Suppressor macrophage treated with lipopolysaccharide for 4 hours (primary cell): ENCODE measurements around the gene ICE1.
"Not testable (repeated sequence)": the region's sequence is repeated elsewhere in the genome, so short reads cannot be mapped to it uniquely, and the experiment has no call there.

Experiments used
- DNase-seq: peaks from one replicate; pipeline ENCODE4 v3.0.0-alpha.2; 2020

Gene ICE1, protein sequence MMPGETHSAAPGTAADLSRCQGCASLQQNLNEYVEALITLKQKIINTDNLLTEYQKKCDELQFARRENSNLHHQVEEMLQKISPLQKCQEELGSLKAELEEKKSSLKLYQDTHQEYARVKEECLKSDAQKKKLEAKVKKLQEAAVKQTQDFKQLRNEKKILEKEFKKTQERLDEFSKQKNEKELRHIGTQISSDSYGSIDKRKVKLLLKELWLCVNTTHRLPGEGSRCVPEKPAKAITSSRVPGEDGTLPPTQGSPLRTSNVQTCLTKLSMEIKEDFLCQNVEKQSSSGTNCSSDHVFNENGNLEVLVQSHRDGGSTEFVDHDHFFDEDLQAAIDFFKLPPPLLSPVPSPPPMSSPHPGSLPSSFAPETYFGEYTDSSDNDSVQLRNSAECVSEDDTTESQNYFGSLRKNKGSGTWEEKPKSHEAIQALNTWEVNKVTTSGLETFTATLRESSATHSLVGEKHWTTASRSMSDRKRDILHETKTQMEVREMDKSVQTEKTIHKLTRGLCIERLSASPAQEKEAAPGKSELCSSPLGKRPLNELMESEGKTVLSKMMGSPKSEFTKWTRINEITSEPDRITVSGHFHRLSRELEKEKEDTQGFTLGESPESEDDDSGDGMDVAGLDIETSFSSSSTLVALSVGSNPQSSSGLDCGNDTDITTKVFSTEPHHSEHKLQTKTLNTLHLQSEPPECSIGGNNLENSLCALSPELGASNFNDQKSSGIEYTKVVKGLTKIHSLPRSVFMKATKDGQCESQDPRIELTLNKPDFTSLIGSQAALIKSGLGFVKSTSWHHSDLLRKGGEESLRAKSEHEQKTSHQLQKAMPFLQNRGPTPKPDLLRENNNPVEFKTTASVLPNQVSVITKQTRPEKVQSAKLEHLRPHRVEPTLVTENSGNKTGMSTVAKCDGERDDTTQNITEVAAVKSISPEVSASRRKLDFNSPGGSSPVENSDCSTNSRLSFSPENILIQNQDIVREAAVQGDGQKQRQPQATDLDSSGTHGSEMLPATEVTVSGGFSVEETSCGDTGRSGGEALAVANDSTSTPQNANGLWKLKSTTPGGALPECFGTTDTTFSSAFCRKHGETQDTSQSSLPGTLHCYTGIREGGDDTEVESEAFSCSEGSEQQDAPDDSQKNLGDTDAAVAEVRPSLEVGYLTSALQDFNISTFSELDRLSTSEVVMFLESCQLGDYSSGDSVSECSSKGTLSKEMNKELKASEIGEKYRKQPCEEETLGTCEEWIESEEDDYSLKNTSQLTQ (N-terminal part only)

DNA sequence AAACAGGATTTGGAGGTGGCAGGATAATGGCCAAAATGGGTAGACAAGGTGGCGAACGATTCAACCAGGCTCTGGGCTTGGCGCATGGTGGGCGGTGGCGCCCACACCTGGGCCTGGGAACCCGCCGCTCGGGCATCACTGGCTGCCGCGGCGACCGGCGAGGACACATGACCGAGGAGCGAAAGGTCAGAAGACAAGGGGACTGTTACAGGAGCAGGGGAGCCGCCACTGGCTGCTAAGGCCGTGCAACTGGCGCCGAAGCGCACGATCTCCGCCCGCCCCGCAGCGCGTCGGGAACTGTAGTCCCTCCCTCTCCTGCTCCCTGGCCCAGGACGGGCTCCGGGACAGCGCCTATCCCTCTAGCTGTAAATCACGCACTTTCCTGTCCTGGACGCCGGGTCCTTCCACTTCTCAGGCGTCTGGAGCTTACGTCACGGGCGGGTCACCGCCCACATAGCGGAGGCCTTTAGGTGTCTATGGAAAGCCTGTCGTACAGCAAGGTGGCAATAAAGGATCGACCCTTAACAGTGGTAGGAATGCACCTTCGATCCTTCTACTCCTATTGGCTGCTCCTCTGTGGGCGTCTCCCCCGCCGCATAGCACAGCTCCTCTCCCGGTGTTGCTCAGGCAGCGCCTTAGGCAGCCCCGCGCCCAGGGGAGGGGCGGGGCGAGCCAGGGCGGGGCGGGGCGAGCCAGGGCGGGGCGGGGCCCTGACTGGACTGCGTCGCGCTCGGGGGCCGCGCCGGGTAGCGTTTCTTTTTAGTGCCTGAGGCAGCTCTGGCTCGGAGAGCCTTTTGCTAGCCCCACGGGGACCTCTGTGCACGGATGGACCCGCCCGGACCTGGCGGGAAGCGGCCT, at the start of gene ICE1:
TSS of gene ICE1 (plus strand) at position 717 of the 858 bp plus-strand sequence. CDS start 239 bp downstream, outside the sequence.
- peak; percentile 98 for DNase-seq

DNA sequence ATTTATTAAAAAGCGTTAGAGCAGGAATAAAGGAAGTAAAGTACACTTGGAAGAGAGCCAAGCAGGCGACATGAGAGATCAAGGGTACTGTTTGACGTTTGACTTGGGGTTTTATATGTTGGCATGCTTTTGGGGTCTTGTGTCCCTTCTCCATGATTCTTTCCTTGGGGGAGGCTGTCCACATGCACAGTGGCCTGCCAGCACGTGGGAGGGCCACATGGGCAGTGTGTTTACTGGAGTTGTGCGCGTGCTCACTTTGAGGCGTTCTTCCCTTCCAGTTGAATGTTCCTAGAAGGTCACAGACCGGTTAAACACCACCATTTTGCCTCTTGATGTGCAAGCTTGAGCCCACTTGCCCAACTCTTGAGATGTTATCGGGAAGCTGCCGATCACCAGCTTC, 49.5 kb upstream of the ICE1 start:
- DNase-seq, result no peak

DNA sequence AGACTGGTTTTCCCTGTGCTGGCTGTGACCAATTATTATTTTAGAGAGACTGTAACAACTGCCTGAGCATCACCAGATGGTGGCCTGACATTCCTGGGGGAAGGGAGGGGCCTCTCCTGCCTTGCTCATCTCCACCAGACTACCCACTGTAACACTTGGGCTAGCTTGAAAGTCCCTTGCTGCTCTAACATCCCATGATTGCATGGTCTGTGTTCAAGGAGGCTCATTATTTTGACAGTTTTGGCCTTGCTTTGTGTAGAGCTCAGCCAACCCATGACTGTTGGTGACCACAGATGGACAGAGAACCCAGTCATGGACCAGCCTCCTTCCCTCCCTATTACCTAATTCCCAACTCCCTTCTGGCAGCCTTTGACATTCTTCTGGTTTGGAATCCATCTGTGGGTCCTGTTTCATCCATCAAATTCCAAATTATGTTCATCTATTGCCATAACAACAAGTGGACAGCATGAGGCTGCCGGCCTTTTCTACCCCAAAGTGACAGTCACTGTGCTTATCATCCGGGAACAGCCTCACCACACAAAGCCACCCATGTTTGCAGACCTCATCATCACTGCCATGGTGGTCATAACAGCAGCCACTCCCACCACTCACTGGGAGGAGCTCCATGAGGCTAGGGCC, 49.0 kb upstream of the ICE1 start:
- DNase-seq, result no peak

GRCh38 chr5:5374009-5374715, 48.3 kb upstream of the ICE1 start:
- no peak for DNase-seq

DNA sequence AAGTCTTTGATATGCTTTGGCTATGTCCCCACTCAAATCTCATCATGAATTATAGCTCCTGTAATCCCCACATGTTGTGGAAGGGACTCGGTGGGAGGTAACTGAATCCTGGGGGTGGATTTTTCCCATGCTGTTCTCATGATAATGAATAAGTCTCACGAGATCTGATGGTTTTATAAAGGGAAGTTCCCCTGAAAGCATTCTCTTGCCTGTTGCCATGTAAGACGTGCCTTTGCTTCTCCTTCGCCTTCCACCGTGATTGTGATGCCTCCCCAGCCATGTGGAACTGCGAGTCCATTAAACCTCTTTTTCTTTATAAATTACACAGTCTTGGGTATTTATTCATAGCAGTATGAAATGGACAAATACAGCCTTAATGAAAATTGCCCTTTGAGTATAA, 44.7 kb upstream of the ICE1 start:
- DNase-seq, result no peak

DNA sequence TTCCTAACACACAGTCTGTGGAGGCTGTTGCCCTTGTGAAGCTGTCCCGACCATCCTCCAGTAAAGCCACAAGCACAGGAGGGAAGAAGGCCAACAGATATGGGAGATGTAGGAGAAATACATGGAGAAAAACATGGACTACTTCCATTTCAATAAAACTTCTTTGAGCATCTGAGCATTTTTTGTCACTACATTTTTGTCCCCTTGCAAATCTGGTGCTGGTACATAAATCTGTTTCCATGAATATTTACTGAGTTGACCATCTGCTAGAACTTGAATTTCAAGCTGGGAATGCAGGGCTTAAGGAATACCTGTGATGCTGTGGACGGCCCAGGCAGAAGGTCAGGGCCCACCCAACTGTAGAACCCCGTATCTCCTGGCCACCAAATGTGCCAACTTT, 43.9 kb upstream of the ICE1 start:
- no peak for DNase-seq

DNA sequence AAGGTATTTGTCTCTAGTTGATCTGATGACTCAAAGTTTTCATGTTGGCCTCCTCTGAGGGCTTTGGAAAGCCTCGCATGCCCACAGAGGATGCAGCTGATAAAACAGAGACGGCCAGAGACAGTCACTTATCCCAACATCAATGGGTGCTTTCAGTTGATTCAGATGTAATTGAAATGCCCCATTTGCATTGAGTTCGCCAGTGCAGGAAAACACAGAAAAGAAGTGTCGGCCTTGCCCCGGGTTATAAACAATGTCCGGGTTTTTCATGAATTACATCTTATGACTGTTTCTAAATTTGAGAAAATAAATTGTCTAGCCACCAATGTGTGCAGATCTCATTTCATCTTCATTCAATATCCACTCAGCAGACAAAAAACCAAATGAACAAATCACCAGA, 42.2 kb upstream of the ICE1 start:
- DNase-seq, result no peak

- no peak for DNase-seq
Observed at GRCh38 chr5:5381310-5381913, 41.1 kb upstream of the ICE1 start.

- DNase-seq, result no peak
Observed at GRCh38 chr5:5383461-5383860, 39.0 kb upstream of the ICE1 start.

GRCh38 chr5:5384660-5385330, 37.7 kb upstream of the ICE1 start:
- DNase-seq, result no peak

GRCh38 chr5:5385331-5385662, 37.2 kb upstream of the ICE1 start:
- DNase-seq, result no peak

DNA sequence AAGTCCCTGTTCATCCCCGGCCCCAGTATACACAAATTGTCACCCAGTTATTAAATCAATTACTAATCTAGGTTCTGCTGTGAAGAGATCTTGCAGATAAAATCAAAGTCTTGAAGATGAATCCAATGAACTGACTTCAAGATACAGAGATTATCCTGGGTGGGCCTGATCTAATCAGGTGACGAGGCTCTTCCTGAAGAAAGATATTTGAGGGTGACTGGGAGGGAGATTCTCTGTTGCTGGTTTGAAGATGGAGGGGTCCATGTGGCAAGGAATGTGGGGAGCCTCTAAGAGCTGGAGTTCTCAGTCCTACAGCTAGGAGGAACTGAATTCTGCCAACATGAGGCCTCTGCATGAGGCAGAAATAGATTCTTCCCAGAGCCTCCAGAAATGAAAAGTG, 36.1 kb upstream of the ICE1 start:
- no peak for DNase-seq

DNA sequence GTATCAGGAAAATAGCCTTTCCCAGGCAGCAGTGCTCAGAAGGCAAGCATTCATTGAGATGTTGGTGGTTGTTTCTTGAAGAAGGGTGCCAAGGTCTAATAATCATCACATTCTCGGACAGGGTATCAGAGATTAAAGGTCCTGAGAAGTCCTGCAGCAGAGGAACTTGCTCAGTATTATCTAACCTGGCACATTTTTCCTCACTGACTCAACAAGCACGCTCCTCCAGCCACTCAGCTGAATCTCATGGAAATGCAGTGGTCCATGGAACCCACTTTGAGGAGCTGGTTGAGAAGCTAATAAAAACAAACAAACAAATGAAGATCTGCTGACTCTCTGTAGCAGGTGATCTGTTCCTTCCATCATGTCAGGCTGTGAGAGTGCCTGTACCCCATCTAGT, 35.3 kb upstream of the ICE1 start:
- no peak for DNase-seq

DNA sequence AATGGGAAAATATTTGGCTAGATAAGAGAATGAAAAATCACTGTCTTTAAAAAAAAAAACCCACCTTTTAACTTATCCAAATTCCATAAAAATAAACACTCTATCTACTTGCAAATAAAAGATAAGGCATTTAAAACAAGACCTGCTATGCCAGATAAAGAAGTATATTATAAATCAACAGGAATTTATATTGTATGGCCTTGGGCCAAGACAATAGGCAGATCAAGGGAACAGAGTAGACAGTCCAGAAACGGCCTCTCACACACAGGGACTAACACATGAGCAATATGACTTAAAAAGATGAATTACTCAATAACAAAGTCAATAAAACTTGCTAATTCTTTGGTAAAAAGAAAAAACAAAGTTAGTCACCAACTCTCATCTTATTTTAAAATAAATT, 34.7 kb upstream of the ICE1 start:
- DNase-seq, result no peak

GRCh38 chr5:5390121-5390869, 32.2 kb upstream of the ICE1 start:
- DNase-seq, result not testable (repeated sequence)

GRCh38 chr5:5392504-5392903, 30.0 kb upstream of the ICE1 start:
- DNase-seq, result not testable (repeated sequence)

- DNase-seq, result not testable (repeated sequence)
Observed at GRCh38 chr5:5394384-5394986, 28.0 kb upstream of the ICE1 start.

GRCh38 chr5:5395093-5395492, 27.4 kb upstream of the ICE1 start:
- not testable (repeated sequence) for DNase-seq

- DNase-seq, result no peak
Observed at GRCh38 chr5:5398071-5398470, 24.4 kb upstream of the ICE1 start.
